Measurements from ENCODE around the gene MROH9.

MROH9 gene

DNA sequence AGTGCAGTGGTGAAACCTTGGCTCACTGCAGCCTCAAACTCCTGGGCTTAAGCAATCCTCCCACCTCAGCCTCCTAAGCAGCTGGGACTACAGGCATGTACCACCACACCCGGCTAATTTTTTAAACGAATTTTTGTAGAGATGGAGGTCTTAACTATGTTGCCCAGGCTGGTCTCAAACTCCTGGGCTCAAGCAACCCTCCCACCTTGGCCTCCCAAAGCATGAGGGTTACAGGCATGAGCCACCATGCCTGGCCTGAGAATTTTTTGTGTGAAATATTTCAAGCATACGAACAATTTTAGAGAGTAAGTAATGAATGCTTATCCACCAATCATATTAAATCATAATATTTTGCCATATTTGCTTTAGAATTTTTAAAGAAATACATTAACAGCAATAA lies 51.6 kb downstream of the MROH9 start:
- no peak for DNase-seq
- Histone ChIP-seq H3K4me1 (no peaks in the 10 kb centered on the region), H3K36me3 (no peaks in the 10 kb centered on the region), H3K9me3 (no peaks in the 10 kb centered on the region), H3K27me3 (no peaks in the 10 kb centered on the region), H3K4me3 (ENCODE audit: low read depth, low read length) (no peak overlapping the region)
- TF ChIP-seq CTCF (IDR thresholded peaks at IDR 0.05; ENCODE audit: low read depth, low read length) = no peak

DNA sequence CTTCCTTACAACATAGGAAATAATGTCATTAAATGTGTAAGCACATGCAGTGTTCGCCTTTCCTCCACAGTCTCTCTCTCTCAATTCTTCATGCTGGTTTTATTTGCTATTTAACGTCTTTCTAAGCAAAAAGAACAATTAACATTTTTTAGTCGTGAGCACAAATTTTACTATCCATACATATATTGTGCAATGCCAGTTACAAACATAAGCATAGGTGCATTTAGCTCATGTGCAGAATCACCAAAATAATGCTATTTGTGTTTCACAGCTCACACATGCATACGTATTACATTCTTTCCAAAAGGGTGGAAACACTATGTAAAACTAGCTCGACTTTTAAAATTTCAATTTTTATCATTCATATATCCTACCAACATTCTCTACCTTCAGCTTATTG lies 52.1 kb downstream of the MROH9 start:
- no peak overlapping the region for H3K4me3 ChIP-seq (ENCODE audit: low read depth, low read length)
- no peak for TF ChIP-seq CTCF (IDR thresholded peaks at IDR 0.05; ENCODE audit: low read depth, low read length)
- no peaks in the 10 kb centered on the region for H3K4me1 ChIP-seq
- H3K27me3 ChIP-seq = no peaks in the 10 kb centered on the region
- no peaks in the 10 kb centered on the region for H3K9me3 ChIP-seq
- H3K36me3 ChIP-seq = no peaks in the 10 kb centered on the region
- no peak for DNase-seq

DNA sequence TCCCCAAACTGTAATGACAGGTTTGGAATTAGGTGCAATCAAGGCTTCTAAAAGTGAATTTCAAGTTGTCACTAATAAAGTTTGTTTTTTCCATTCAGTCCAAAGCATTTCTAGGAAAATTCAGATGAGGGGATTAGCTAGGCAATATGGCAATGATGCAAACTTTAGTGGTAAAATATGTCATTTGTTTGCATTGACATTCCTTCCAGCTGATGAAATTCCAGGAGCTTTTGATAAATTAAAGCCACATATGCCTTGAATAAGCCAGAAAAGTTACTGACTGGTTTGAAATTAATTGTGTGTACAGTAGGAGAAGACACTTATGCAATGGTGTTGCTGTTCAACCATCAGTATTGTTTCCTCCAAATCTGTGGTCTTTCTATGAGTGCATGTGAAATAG lies 57.8 kb downstream of the MROH9 start:
- TF ChIP-seq CTCF (IDR thresholded peaks at IDR 0.05; ENCODE audit: low read depth, low read length) = no peak
- Histone ChIP-seq H3K4me3 (ENCODE audit: low read depth, low read length) (no peak overlapping the region), H3K9me3 (no peaks in the 10 kb centered on the region), H3K36me3 (no peaks in the 10 kb centered on the region), H3K27me3 (no peaks in the 10 kb centered on the region), H3K4me1 (no peaks in the 10 kb centered on the region)
- no peak for DNase-seq

GRCh38 chr1:170993717-170994116 lies 58.4 kb downstream of the MROH9 start:
- no peaks in the 10 kb centered on the region for H3K27me3 ChIP-seq
- H3K4me1 ChIP-seq = no peaks in the 10 kb centered on the region
- DNase-seq = no peak
- TF ChIP-seq CTCF (IDR thresholded peaks at IDR 0.05; ENCODE audit: low read depth, low read length) = no peak
- H3K9me3 ChIP-seq = no peaks in the 10 kb centered on the region
- H3K36me3 ChIP-seq = no peaks in the 10 kb centered on the region
- H3K4me3 ChIP-seq (ENCODE audit: low read depth, low read length) = no peak overlapping the region

DNA sequence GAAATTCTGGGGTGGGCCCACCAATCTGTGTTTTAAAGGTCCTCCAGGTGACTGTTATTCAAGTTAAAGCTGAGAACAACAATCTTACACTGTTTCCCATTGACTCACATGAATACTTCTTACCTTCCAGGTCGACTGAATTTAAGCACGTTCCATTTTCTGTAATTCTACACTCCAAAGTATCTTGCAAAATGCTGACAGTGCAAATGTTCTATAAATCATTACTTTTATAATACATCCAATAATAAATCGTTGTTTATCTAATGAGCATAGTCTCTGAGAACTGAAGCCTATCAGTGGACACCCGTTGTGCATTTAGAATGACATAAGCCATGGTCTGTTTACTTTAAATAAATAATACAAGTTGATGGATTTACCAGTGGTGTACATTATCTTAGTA lies 79.5 kb downstream of the MROH9 start:
- Histone ChIP-seq H3K4me1 (no peaks in the 10 kb centered on the region), H3K4me3 (ENCODE audit: low read depth, low read length) (no peak overlapping the region), H3K9me3 (no peaks in the 10 kb centered on the region), H3K27me3 (no peaks in the 10 kb centered on the region), H3K36me3 (no peaks in the 10 kb centered on the region)
- DNase-seq = no peak
- TF ChIP-seq CTCF (IDR thresholded peaks at IDR 0.05; ENCODE audit: low read depth, low read length) = no peak

GRCh38 chr1:171017426-171017825 lies 82.1 kb downstream of the MROH9 start:
- H3K9me3 ChIP-seq = no peaks in the 10 kb centered on the region
- no peak for TF ChIP-seq CTCF (IDR thresholded peaks at IDR 0.05; ENCODE audit: low read depth, low read length)
- no peaks in the 10 kb centered on the region for H3K27me3 ChIP-seq
- no peaks in the 10 kb centered on the region for H3K4me1 ChIP-seq
- no peak for DNase-seq
- no peak overlapping the region for H3K4me3 ChIP-seq (ENCODE audit: low read depth, low read length)
- H3K36me3 ChIP-seq = no peaks in the 10 kb centered on the region
